GM06990 (cell line): ENCODE measurements around the gene EML4.

Experiments used
- DNase-seq: peaks from one replicate; pipeline ENCODE4 v3.0.0-alpha.2; 2011; ENCODE audit not compliant: insufficient read length; ENCODE audit errors: extremely low read depth
- H3K27me3 ChIP-seq: replicated peaks from 2 replicates; pipeline ENCODE4 v1.6.0; 2011; ENCODE audit warnings: low read length; ENCODE audit not compliant: control insufficient read depth, insufficient read depth
- H3K36me3 ChIP-seq: 2 replicates; pipeline ENCODE4 v1.5.1; 2011; ENCODE audit warnings: low read length; ENCODE audit not compliant: control insufficient read depth, insufficient read depth
- H3K4me3 ChIP-seq: replicated peaks from 2 replicates; pipeline ENCODE4 v1.5.1; 2011; ENCODE audit warnings: low read depth, mild to moderate bottlenecking, control low read depth, low read length
- TF ChIP-seq, protein P1 (sequence below): IDR thresholded peaks from 2 replicates; pipeline ENCODE4 v1.5.1; 2011; ENCODE audit warnings: low read length, control low read depth, mild to moderate bottlenecking, inconsistent platforms; ENCODE audit not compliant: insufficient read depth, poor library complexity, severe bottlenecking

The EML4 gene

GRCh38 chr2:42141687-42142546, 27.2 kb upstream of the EML4 start:
- DNase-seq: no peak
- TF ChIP-seq, protein P1, sequence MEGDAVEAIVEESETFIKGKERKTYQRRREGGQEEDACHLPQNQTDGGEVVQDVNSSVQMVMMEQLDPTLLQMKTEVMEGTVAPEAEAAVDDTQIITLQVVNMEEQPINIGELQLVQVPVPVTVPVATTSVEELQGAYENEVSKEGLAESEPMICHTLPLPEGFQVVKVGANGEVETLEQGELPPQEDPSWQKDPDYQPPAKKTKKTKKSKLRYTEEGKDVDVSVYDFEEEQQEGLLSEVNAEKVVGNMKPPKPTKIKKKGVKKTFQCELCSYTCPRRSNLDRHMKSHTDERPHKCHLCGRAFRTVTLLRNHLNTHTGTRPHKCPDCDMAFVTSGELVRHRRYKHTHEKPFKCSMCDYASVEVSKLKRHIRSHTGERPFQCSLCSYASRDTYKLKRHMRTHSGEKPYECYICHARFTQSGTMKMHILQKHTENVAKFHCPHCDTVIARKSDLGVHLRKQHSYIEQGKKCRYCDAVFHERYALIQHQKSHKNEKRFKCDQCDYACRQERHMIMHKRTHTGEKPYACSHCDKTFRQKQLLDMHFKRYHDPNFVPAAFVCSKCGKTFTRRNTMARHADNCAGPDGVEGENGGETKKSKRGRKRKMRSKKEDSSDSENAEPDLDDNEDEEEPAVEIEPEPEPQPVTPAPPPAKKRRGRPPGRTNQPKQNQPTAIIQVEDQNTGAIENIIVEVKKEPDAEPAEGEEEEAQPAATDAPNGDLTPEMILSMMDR: no peak
- no peaks in the 10 kb centered on the region; the same call in 1 of the 2 replicates for H3K27me3 ChIP-seq
- no peaks in the 10 kb centered on the region for H3K36me3 ChIP-seq
- H3K4me3 ChIP-seq: no peak overlapping the region

DNA sequence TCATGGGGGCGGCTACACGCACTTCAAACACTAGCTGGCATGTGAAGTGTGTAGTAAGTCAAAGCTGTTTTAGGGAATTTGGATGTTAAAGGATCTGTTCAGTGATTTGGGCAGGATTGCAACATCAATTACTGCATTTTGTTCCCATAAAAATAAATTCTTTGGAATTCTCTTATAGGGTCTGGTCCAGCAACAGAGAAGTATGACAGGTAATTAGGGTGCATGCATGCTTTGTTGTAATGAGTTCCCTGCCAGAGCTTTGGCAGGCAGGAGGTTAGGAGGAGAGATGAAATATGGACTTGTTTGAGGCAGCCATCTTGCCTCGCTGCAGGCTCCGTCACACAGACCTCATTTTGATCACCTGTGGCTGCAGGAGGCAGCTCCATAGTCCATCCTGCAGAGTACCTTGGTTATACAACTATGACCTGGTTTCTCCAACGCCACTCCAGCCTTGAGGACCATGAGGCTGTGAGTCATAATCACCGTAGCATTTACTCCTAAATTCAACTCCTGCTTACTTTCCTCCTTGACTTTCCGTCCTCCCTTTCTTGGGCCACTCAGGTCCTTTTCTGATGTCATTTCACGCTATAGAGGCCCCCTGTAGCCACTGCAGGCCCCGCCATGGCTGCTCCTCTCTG, 26.5 kb upstream of the EML4 start:
- no peaks in the 10 kb centered on the region for H3K36me3 ChIP-seq
- no peaks in the 10 kb centered on the region; the same call in 1 of the 2 replicates for H3K27me3 ChIP-seq
- no peak overlapping the region for H3K4me3 ChIP-seq
- no peak for DNase-seq
- TF ChIP-seq, protein P1: no peak

- Histone ChIP-seq H3K4me3 (no peak overlapping the region), H3K27me3 (no peaks in the 10 kb centered on the region), H3K36me3 (no peaks in the 10 kb centered on the region)
- TF ChIP-seq, protein P1: no peak
- no peak for DNase-seq
Observed at GRCh38 chr2:42147641-42148274, 21.4 kb upstream of the EML4 start.

DNA sequence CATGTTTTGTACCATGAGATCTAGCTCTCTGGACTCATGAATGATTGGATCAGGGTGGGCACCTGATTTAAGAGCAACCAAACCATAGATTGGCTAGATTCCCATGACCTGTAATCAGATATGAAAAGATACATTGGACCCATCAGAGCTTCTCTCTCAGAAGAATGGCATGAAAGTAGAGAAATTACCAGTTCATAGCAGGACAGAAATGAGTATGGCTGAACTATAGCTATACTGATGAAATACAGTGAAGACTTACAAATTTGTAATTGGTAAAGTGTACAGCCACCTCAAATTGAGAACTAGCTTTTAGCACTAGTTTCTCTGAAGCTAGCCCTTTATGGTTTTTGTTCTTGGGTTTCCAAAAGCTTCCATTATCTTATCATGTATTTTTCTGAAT, 19.0 kb upstream of the EML4 start:
- Histone ChIP-seq H3K36me3 (no peaks in the 10 kb centered on the region), H3K4me3 (no peak overlapping the region), H3K27me3 (no peaks in the 10 kb centered on the region)
- DNase-seq: no peak
- TF ChIP-seq, protein P1: no peak

DNA sequence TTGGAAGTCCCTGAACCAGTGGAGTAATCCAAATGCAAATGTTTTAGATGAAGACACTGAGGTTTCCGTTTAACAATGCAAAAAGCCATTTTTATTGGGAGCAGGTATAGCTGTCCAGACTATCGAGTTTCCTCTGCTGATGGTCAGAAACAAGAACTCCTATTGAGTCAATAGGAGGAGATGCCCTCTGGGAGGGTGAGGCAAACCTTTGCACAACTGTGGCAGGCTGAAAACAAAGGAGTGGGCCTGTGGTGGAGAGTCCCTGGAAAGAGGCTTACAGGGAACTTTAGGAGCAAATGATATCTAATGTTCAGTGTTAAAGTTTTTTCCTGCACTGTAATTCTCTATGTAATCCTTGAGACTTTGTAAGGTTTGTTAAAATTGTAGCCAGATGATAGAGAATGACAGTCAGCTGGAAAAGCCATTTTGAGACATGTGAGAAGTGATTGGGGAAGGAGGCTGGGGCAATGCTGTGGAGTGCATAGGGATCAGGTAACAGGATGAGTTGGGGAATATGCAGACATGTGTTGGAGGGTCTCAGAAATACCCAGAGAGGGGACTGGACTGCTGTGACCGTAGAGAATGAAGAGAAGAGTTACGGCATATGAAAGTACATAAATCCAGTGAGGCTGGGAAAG, 15.1 kb upstream of the EML4 start:
- Histone ChIP-seq H3K4me3 (no peak overlapping the region), H3K36me3 (no peaks in the 10 kb centered on the region), H3K27me3 (no peaks in the 10 kb centered on the region)
- no peak for DNase-seq
- TF ChIP-seq, protein P1: no peak
